ENCODE measurements around the gene CLASP1. TPM values are rescaled to one million over a fixed set of nuclear protein-coding genes. Genes with fewer than 3 reads are reported as not detected.

CLASP1 gene
- total and polyA plus RNA-seq, 2 experiments from 2014 or later, result 16.6 to 56.3 TPM

- peaks cover 15% of the 10 kb centered on the region for H3K36me3 Mint-ChIP-seq (ENCODE audit: low read depth)
- Histone ChIP-seq H3K4me1 (ENCODE audit: insufficient read depth) (no peaks in the 10 kb centered on the region), H3F3A (replicated peaks; ENCODE audit: low read depth) (no peaks in the 10 kb centered on the region), H3K27me3 (ENCODE audit: insufficient read depth) (no peaks in the 10 kb centered on the region), H3K36me3 (ENCODE audit: insufficient read depth) (no peaks in the 10 kb centered on the region; the same call in none of the 2 replicates), H3K4me2 (no peak overlapping the region), H3K9me2 (ENCODE audit: insufficient read depth) (no peaks in the 10 kb centered on the region), H4K20me1 (replicated peaks; ENCODE audit: insufficient read depth) (peaks cover 11% of the 10 kb centered on the region), H2AFZ (no peak overlapping the region), H3K79me2 (replicated peaks; ENCODE audit: insufficient read depth) (peaks cover 57% of the 10 kb centered on the region), H3K27ac (ENCODE audit: low read depth) (no peak overlapping the region), H3K4me3 (no peak overlapping the region)
- DNase-seq (ENCODE audit: low spot score) (no peak), ATAC-seq (no peak)
- H3K4me3 Mint-ChIP-seq, result no peak overlapping the region
- no peaks in the 10 kb centered on the region for H3K27me3 Mint-ChIP-seq (ENCODE audit: insufficient read depth, low read depth, poor library complexity)
- H3K4me1 Mint-ChIP-seq, result 0 out of 3 replicates have a peak, but pooled peaks cover 2% of the 10 kb centered on the region
- H3K9me3 Mint-ChIP-seq, result no peaks in the 10 kb centered on the region
- TF ChIP-seq CTCF (conservative IDR thresholded peaks at IDR 0.05; ENCODE audit: low read depth in 2 of 2), result no peak
- TF ChIP-seq REST (IDR thresholded peaks at IDR 0.05; ENCODE audit: unreplicated experiment), result no peak
- TF ChIP-seq ZNF331 (CRISPR knock-in tag; IDR thresholded peaks at IDR 0.05; ENCODE audit: low read depth), result no peak
- no peak for TF ChIP-seq STAT1 (IDR thresholded peaks at IDR 0.05; ENCODE audit: unreplicated experiment)
- no peak for TF ChIP-seq JUNB (IDR thresholded peaks at IDR 0.05; ENCODE audit: unreplicated experiment)
- TF ChIP-seq EZH2phosphoT487 (IDR thresholded peaks at IDR 0.05; ENCODE audit: unreplicated experiment), result no peak
- H3K27ac Mint-ChIP-seq, result no peak overlapping the region
Observed at GRCh38 chr2:121608367-121608766, 40.9 kb downstream of the CLASP1 start.

GRCh38 chr2:121605820-121606733, 43.2 kb downstream of the CLASP1 start:
- ATAC-seq, result no peak
- peaks cover 11% of the 10 kb centered on the region; the same call in 2 of the 3 replicates for H3K36me3 Mint-ChIP-seq (ENCODE audit: low read depth)

More at GRCh38 chr2:121605820-121606733, 43.2 kb downstream of the CLASP1 start:
- Histone ChIP-seq H3K9me2 (ENCODE audit: insufficient read depth) (no peaks in the 10 kb centered on the region), H3K4me1 (ENCODE audit: insufficient read depth) (no peaks in the 10 kb centered on the region), H3K4me2 (no peak overlapping the region), H3K27ac (ENCODE audit: low read depth) (no peak overlapping the region), H3K79me2 (replicated peaks; ENCODE audit: insufficient read depth) (peaks cover 80% of the 10 kb centered on the region), H3K4me3 (no peak overlapping the region), H3K36me3 (ENCODE audit: insufficient read depth) (no peaks in the 10 kb centered on the region; the same call in none of the 2 replicates), H3K27me3 (ENCODE audit: insufficient read depth) (no peaks in the 10 kb centered on the region), H3F3A (replicated peaks; ENCODE audit: low read depth) (no peaks in the 10 kb centered on the region), H2AFZ (no peak overlapping the region), H4K20me1 (replicated peaks; ENCODE audit: insufficient read depth) (peaks cover 5% of the 10 kb centered on the region)
- DNase-seq (ENCODE audit: low spot score), result peak; percentile 17
- Mint-ChIP-seq H3K27ac (no peak overlapping the region), H3K4me3 (no peak overlapping the region), H3K4me1 (0 out of 3 replicates have a peak, but pooled peaks cover 2% of the 10 kb centered on the region), H3K9me3 (no peaks in the 10 kb centered on the region), H3K27me3 (ENCODE audit: insufficient read depth, low read depth, poor library complexity) (no peaks in the 10 kb centered on the region)
- TF ChIP-seq NANOG (IDR thresholded peaks at IDR 0.05; ENCODE audit: borderline replicate concordance), result no peak
- peak in 1 of 2 experiments; percentile 22; a peak in 2 of 4 replicates for TF ChIP-seq CTCF (conservative IDR thresholded peaks at IDR 0.05; ENCODE audit: low read depth in 2 of 2)
- no peak for TF ChIP-seq EZH2phosphoT487 (IDR thresholded peaks at IDR 0.05; ENCODE audit: unreplicated experiment)
